ENCODE data around the gene ZFP1.

ZFP1 gene

GRCh38 chr16:75216127-75216526 lies 67.8 kb downstream of the ZFP1 start:
- no peak for TF ChIP-seq CTCF (IDR thresholded peaks at IDR 0.05; ENCODE audit: low read depth, low read length)
- no peak overlapping the region for H3K4me3 ChIP-seq (replicated peaks in 1 of 2; ENCODE audit: low read depth in 2 of 2, low read length in 2 of 2)
- no peak for DNase-seq (ENCODE audit: low read depth in 2 of 2)

DNA sequence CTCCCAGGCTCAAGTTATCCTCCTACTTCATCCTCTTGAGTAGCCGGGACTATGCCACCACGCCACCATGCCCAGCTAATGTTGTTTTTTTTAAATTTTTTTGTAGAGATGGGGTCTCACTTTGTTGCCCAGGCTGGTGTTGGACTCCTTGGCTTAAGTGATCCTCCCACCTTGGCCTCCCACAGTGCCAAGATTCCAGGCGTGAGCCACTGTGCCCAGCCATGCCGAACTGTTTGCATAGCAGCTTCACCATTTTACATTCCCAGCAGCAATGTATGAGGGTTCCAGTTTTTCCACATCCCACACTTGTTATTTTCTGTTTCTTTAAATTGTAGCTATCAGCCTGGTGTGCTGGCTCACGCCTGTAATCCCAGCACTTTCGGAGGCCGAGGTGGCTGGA lies 68.3 kb downstream of the ZFP1 start:
- no peak for DNase-seq (ENCODE audit: low read depth in 2 of 2)
- H3K4me3 ChIP-seq (replicated peaks in 1 of 2; ENCODE audit: low read depth in 2 of 2, low read length in 2 of 2) = no peak overlapping the region
- no peak for TF ChIP-seq CTCF (IDR thresholded peaks at IDR 0.05; ENCODE audit: low read depth, low read length)

DNA sequence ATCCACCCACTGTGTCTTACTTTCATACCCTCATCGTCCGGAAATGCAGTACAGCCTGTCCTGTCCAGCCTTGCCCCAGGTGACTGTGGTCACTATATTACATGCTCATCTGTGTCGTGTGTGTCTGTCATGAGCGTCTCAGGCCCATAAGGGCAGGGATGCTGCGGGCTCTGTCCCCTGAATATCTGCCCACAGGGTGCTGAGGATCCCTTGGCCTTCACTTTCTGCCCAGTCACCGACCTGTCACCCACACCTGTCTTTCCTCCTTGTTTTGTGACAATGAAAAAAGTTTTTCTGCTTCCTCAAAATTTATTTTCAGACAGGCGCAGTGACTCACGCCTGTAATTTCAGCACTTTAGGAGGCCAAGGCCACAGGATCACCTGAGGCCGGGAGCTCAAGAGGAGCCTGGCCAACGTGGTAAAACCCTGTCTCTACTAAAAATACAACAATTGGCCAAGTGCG lies 69.1 kb downstream of the ZFP1 start:
- H3K4me3 ChIP-seq (replicated peaks in 1 of 2; ENCODE audit: low read depth in 2 of 2, low read length in 2 of 2) = no peak overlapping the region
- DNase-seq (ENCODE audit: low read depth in 2 of 2) = no peak
- no peak for TF ChIP-seq CTCF (IDR thresholded peaks at IDR 0.05; ENCODE audit: low read depth, low read length)

DNA sequence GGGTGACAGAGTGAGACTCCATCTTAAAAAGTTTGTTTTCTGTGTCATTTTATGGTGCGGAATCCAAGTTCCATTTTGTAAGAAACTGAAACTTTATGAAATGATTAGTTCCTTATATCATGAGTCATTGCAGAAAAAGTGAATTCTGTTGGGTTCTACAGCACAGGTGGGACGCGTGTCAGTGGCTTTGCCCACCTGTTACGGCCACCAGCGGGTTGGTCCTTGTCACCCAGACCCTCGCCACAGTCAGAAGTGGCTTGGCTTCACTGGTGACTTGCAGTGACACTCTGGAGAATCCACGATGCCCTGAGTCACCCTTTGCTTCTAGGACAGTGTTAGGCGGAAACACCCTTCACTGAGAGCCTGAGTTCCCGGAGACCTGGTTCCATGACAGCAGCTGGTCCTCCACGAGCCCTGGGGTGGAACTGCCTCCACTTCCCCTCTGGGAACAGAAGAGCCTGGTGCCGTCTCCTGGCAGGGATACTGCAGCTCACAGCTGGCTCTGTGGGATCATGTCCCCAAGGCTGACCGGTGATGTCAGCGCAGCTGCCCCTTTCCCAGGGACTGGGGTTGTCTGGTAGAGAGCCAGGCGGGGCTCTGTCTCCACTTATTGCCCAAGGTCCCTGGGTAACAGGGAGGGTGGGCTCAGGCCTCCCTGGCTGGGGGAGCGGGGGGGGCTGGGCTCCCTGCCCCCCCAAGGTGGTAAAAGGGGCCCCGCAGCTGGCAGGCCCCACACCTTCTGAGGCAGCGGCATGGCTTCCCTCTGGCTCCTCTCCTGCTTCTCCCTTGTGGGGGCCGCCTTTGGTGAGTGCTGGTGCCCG lies 70.1 kb downstream of the ZFP1 start, which contains the start of gene CTRB1:
CTRB1 (plus strand) TSS at position 733 of the 821 bp plus-strand sequence; CDS start at position 753, 20 bp downstream.
- no peak within 1 kb of the TSS for H3K4me3 ChIP-seq (replicated peaks in 1 of 2; ENCODE audit: low read depth in 2 of 2, low read length in 2 of 2)
- no peak for DNase-seq (ENCODE audit: low read depth in 2 of 2)
- TF ChIP-seq CTCF (IDR thresholded peaks at IDR 0.05; ENCODE audit: low read depth, low read length) = no peak

DNA sequence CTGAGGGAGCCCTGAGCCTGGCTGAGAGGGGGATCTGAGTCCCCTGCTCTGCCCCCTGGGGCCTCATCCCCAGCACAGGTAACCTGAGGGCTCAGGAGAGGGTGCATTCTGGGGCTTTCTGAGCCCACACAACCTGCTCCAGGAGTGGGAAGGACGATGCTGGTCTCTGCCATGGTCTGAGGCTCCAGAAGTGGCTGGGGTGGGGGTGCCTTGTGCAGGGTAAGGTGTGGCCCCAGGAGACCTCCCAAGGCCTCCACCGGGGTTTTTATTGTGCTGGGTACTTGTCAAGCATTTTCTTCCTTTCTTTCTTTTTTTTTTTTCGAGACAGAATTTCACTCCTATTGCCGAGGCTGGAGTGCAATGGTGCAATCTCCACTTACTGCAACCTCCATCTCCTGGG lies 70.8 kb downstream of the ZFP1 start:
- TF ChIP-seq CTCF (IDR thresholded peaks at IDR 0.05; ENCODE audit: low read depth, low read length) = no peak
- DNase-seq (ENCODE audit: low read depth in 2 of 2) = no peak
- H3K4me3 ChIP-seq (replicated peaks in 1 of 2; ENCODE audit: low read depth in 2 of 2, low read length in 2 of 2) = no peak overlapping the region

DNA sequence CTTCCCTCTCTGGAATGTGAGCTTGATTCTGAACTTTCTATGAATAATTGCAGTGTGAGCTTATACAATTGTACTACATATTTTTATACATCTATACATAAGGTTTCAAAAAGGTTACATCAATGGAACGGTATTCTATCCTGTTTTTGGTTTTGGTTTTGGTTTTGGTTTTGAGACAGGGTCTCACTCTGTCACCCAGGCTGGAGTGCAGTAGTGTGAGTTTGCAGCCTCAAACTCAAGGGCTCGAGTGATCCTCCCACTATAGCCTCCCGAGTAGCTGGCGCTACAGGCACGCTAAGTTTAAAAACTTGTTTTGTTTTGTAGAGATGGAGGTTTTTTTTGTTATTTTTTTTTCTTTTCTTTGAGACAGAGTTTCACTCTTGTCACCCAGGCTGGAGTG lies 71.5 kb downstream of the ZFP1 start:
- no peak overlapping the region for H3K4me3 ChIP-seq (replicated peaks in 1 of 2; ENCODE audit: low read depth in 2 of 2, low read length in 2 of 2)
- no peak for DNase-seq (ENCODE audit: low read depth in 2 of 2)
- no peak for TF ChIP-seq CTCF (IDR thresholded peaks at IDR 0.05; ENCODE audit: low read depth, low read length)

All from cardiac fibroblast (primary cell).